Uterus (tissue), 4 donors: ENCODE measurements around the gene CIC. TPM values are rescaled to one million over a fixed set of nuclear protein-coding genes. Genes with fewer than 3 reads are reported as not detected.

Experiments
- DNase-seq, 2 donors: peaks; one replicate each; pipeline ENCODE4 v3.0.0-alpha.2; 2019 to 2020
- H3K27ac ChIP-seq, 2 donors: fragments of 200-600 bp; sonication (generic); 1 replicate in 1 of 2; 2 replicates in 1 of 2; pipeline ENCODE4 v1.5.1; 2016 to 2018
- H3K27me3 ChIP-seq, 2 donors: fragments of 200-600 bp; sonication (generic); one replicate each; pipeline ENCODE4 v1.5.1; 2018 to 2019; ENCODE audit warnings: control low read depth in 1 of 2
- H3K36me3 ChIP-seq, 2 donors: fragments of 200-600 bp; sonication (generic); one replicate each; pipeline ENCODE4 v1.5.1; 2019; ENCODE audit warnings: control low read depth in 1 of 2
- H3K4me1 ChIP-seq, 2 donors: fragments of 200-600 bp; sonication (generic); one replicate each; pipeline ENCODE4 v1.5.1; 2018 to 2019; ENCODE audit warnings: control low read depth in 1 of 2
- H3K4me3 ChIP-seq, 2 donors: fragments of 200-600 bp; sonication (generic); 1 replicate in 1 of 2; 2 replicates in 1 of 2; pipeline ENCODE4 v1.5.1; 2018 to 2019; ENCODE audit warnings: mild to moderate bottlenecking in 1 of 2
- H3K9me3 ChIP-seq, 2 donors: fragments of 200-600 bp; sonication (generic); one replicate each; pipeline ENCODE4 v1.5.1; 2019; ENCODE audit warnings: control low read depth in 1 of 2
- CTCF ChIP-seq, 4 experiments: fragments of 200-600 bp in 2 of 4; fragments of 450-650 bp in 2 of 4; sonication (generic) in 2 of 4; IDR thresholded peaks; one replicate each; pipeline ENCODE4 v1.5.1; 2016 to 2019; ENCODE audit warnings: antibody characterized with exemption in 4 of 4, mild to moderate bottlenecking in 2 of 4, moderate library complexity in 1 of 4
- POLR2A ChIP-seq, 2 donors: fragments of 450-650 bp; IDR thresholded peaks; one replicate each; pipeline ENCODE4 v1.6.1; 2016; ENCODE audit warnings: antibody characterized with exemption in 2 of 2, mild to moderate bottlenecking in 1 of 2, moderate library complexity in 1 of 2
- intact Hi-C: fragments of 100-400 bp; cut with DNase I; formaldehyde crosslinking; loops from one replicate; pipeline ENCODE4 v1.15.1; 2023; ENCODE audit warnings: low total_unique reads
- total RNA-seq, 4 donors: library from RNA; depleted of rRNA in 3 of 4; stranded (reverse); fragments of >200 nt in 3 of 4; gene quantifications; one replicate each; pipeline versions ENCODE4 v1.1.0 to v1.2.4, GENCODE V29; 2014 to 2023
- donor health status: DM: yes; HTN: yes; CAD: no.

CIC gene
- total RNA-seq, 4 donors from 2014 or later, result 28.7 to 155 (median 47.4) TPM

DNA sequence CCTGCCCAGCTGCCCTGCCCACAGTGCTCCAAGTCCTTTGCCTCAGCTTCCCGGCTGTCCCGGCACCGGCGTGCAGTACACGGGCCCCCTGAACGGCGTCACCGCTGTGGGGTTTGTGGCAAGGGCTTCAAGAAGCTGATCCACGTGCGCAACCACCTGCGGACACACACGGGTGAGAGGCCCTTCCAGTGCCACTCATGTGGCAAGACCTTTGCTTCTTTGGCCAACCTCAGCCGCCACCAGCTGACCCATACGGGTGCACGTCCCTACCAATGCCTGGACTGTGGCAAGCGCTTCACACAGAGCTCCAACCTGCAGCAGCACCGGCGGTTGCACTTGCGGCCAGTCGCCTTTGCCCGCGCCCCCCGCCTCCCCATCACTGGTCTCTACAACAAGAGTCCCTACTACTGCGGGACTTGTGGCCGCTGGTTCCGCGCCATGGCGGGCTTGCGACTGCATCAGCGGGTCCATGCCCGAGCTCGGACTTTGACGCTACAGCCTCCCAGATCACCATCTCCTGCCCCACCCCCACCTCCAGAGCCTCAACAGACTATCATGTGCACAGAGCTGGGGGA, 43.2 kb upstream of the CIC start:
- H3K4me3 ChIP-seq, result no peak overlapping the region
- peaks cover 0 to 7% of the 10 kb centered on the region in 2 donors for H3K4me1 ChIP-seq
- TF ChIP-seq POLR2A (IDR thresholded peaks at IDR 0.05) (no peak), CTCF (IDR thresholded peaks at IDR 0.05) (no peak)
- intact Hi-C loops, result no loop called here
- H3K9me3 ChIP-seq, result no peaks in the 10 kb centered on the region
- no peaks in the 10 kb centered on the region for H3K36me3 ChIP-seq
- no peaks in the 10 kb centered on the region for H3K27me3 ChIP-seq
- H3K27ac ChIP-seq, result no peak overlapping the region
- no peak for DNase-seq

GRCh38 chr19:42226886-42227285, 42.2 kb upstream of the CIC start:
- intact Hi-C loops, result no loop called here
- H3K27ac ChIP-seq, result no peak overlapping the region
- no peaks in the 10 kb centered on the region for H3K9me3 ChIP-seq
- DNase-seq, result no peak
- H3K4me1 ChIP-seq, result peaks cover 0 to 3% of the 10 kb centered on the region in 2 donors
- no peaks in the 10 kb centered on the region for H3K27me3 ChIP-seq
- H3K36me3 ChIP-seq, result no peaks in the 10 kb centered on the region
- TF ChIP-seq CTCF (IDR thresholded peaks at IDR 0.05), result no peak
- TF ChIP-seq POLR2A (IDR thresholded peaks at IDR 0.05), result no peak
- no peak overlapping the region for H3K4me3 ChIP-seq

DNA sequence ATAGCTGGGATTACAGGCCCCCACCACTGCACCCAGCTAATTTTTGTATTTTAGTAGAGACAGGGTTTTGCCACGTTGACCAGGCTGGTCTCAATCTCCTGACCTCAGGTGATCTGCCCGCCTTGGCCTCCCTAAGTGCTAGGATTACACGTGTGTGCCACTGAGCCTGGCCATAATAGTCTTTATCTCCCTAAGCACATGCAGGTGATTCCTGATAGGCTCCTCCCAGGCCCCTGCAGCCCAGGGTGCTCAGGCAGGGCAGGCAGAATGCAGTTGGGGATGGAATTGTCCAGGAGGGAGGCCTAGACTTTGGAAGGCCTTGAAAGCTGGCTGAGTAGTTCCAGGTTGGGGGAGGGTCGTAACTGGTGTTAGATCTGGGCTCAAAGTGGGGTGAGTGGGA, 40.4 kb upstream of the CIC start:
- H3K27me3 ChIP-seq, result no peaks in the 10 kb centered on the region
- H3K4me1 ChIP-seq, result peaks cover 0 to 3% of the 10 kb centered on the region in 2 donors
- H3K36me3 ChIP-seq, result no peaks in the 10 kb centered on the region
- DNase-seq, result no peak
- H3K4me3 ChIP-seq, result no peak overlapping the region
- no peaks in the 10 kb centered on the region for H3K9me3 ChIP-seq
- intact Hi-C loops, result no loop called here
- no peak overlapping the region for H3K27ac ChIP-seq
- TF ChIP-seq CTCF (IDR thresholded peaks at IDR 0.05) (no peak), POLR2A (IDR thresholded peaks at IDR 0.05) (no peak)

DNA sequence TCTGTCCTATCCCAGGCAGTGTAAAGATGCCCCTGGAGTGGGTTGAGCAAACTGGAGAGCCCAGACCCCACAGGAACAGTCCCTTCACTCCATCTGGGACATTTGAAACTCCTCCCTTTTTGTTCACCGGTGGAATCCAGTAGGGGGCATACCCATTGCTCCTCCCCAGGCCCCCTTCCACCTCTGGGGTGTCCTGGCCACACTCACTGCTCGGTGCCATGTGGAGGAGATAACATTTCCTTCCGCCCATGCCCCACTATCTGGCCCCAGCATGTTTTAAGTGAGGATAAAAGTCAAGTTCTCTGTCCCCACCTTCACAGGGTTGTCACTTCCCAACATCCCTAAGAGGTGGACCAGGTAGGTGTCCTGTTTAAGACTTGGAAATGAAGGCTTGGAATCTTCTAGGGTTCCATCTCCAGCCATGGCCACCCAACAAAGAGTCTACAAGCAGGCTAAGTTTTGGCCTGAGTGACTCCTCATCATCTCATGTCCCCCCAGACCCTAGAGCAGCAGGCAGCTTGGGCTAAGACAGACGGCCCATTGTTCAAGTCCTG, 39.7 kb upstream of the CIC start:
- intact Hi-C loops, result no loop called here
- Histone ChIP-seq H3K4me3 (no peak overlapping the region), H3K4me1 (peaks cover 0 to 3% of the 10 kb centered on the region in 2 donors), H3K27ac (no peak overlapping the region), H3K27me3 (no peaks in the 10 kb centered on the region), H3K9me3 (no peaks in the 10 kb centered on the region), H3K36me3 (no peaks in the 10 kb centered on the region)
- TF ChIP-seq CTCF (IDR thresholded peaks at IDR 0.05) (no peak), POLR2A (IDR thresholded peaks at IDR 0.05) (no peak)
- no peak for DNase-seq

GRCh38 chr19:42229855-42230351, 39.1 kb upstream of the CIC start:
- Histone ChIP-seq H3K9me3 (no peaks in the 10 kb centered on the region), H3K4me1 (peaks cover 0 to 3% of the 10 kb centered on the region in 2 donors), H3K4me3 (no peak overlapping the region), H3K27ac (no peak overlapping the region), H3K36me3 (no peaks in the 10 kb centered on the region), H3K27me3 (no peaks in the 10 kb centered on the region)
- no peak for DNase-seq
- no peak for TF ChIP-seq POLR2A (IDR thresholded peaks at IDR 0.05)
- intact Hi-C loops, result no loop called here
